Peyer's patch (tissue), 4 donors: ENCODE measurements around the gene FAM171A1.
"Not testable (repeated sequence)": the region's sequence is repeated elsewhere in the genome, so short reads cannot be mapped to it uniquely, and the experiment has no call there.

Experiments
- CTCF ChIP-seq, 6 experiments: fragments of 450-650 bp in 4 of 6; fragments of 200-600 bp in 2 of 6; sonication (generic) in 1 of 6; IDR thresholded peaks; one replicate each; pipeline ENCODE4 v1.5.1; 2017 to 2019; ENCODE audit warnings: antibody characterized with exemption in 6 of 6, mild to moderate bottlenecking in 3 of 6, moderate library complexity in 1 of 6
- POLR2A ChIP-seq, 2 donors: fragments of 450-650 bp; IDR thresholded peaks; one replicate each; pipeline ENCODE4 v1.5.1; 2017; ENCODE audit warnings: antibody characterized with exemption in 2 of 2, mild to moderate bottlenecking in 2 of 2, moderate library complexity in 2 of 2

- not testable (repeated sequence) for TF ChIP-seq POLR2A, CTCF (IDR thresholded peaks at IDR 0.05)
Measured at GRCh38 chr10:15337441-15337923, 33.6 kb downstream of the FAM171A1 start.
